Measurements from ENCODE around the gene DDX20.
"Not testable (repeated sequence)": the region's sequence is repeated elsewhere in the genome, so short reads cannot be mapped to it uniquely, and the experiment has no call there.

DDX20 gene

GRCh38 chr1:111786669-111787207, 31.0 kb downstream of the DDX20 start:
- DNase-seq (ENCODE audit: low read depth in 1 of 2, low spot score in 1 of 2): no peak

GRCh38 chr1:111789142-111789541, 33.4 kb downstream of the DDX20 start:
- DNase-seq (ENCODE audit: low read depth in 1 of 2, low spot score in 1 of 2): no peak

GRCh38 chr1:111789666-111790316, 34.1 kb downstream of the DDX20 start:
- DNase-seq (ENCODE audit: low read depth in 1 of 2, low spot score in 1 of 2): no peak

GRCh38 chr1:111791776-111792175, 36.1 kb downstream of the DDX20 start:
- DNase-seq (ENCODE audit: low read depth in 1 of 2, low spot score in 1 of 2): no peak

- no peak for DNase-seq (ENCODE audit: low read depth in 1 of 2, low spot score in 1 of 2)
Measured at GRCh38 chr1:111792249-111792648, 36.5 kb downstream of the DDX20 start.

- DNase-seq (ENCODE audit: low read depth in 1 of 2, low spot score in 1 of 2): no peak
Measured at GRCh38 chr1:111793923-111794322, 38.2 kb downstream of the DDX20 start.

- DNase-seq (ENCODE audit: low read depth in 1 of 2, low spot score in 1 of 2): no peak
Measured at GRCh38 chr1:111795401-111795800, 39.7 kb downstream of the DDX20 start.

- DNase-seq (ENCODE audit: low read depth in 1 of 2, low spot score in 1 of 2): no peak
Measured at GRCh38 chr1:111798580-111798979, 42.9 kb downstream of the DDX20 start.

GRCh38 chr1:111799722-111800121, 44.0 kb downstream of the DDX20 start:
- not testable (repeated sequence) for DNase-seq (ENCODE audit: low read depth in 1 of 2, low spot score in 1 of 2)

GRCh38 chr1:111801071-111801850, 45.6 kb downstream of the DDX20 start:
- no peak for DNase-seq (ENCODE audit: low read depth in 1 of 2, low spot score in 1 of 2)

GRCh38 chr1:111802110-111802509, 46.4 kb downstream of the DDX20 start:
- DNase-seq (ENCODE audit: low read depth in 1 of 2, low spot score in 1 of 2): no peak

- DNase-seq (ENCODE audit: low read depth in 1 of 2, low spot score in 1 of 2): no peak
Measured at GRCh38 chr1:111802984-111803383, 47.3 kb downstream of the DDX20 start.

GRCh38 chr1:111803951-111804350, 48.2 kb downstream of the DDX20 start:
- no peak for DNase-seq (ENCODE audit: low read depth in 1 of 2, low spot score in 1 of 2)

- DNase-seq (ENCODE audit: low read depth in 1 of 2, low spot score in 1 of 2): no peak
Measured at GRCh38 chr1:111804776-111805175, 49.1 kb downstream of the DDX20 start.

GRCh38 chr1:111805251-111805650, 49.5 kb downstream of the DDX20 start:
- DNase-seq (ENCODE audit: low read depth in 1 of 2, low spot score in 1 of 2): no peak

GRCh38 chr1:111811891-111812290, 56.2 kb downstream of the DDX20 start:
- no peak for DNase-seq (ENCODE audit: low read depth in 1 of 2, low spot score in 1 of 2)

- no peak for DNase-seq (ENCODE audit: low read depth in 1 of 2, low spot score in 1 of 2)
Measured at GRCh38 chr1:111812306-111812705, 56.6 kb downstream of the DDX20 start.

GRCh38 chr1:111813440-111814304, 58.0 kb downstream of the DDX20 start:
- no peak for DNase-seq (ENCODE audit: low read depth in 1 of 2, low spot score in 1 of 2)

GRCh38 chr1:111814305-111814628, 58.6 kb downstream of the DDX20 start:
- DNase-seq (ENCODE audit: low read depth in 1 of 2, low spot score in 1 of 2): no peak

- no peak for DNase-seq (ENCODE audit: low read depth in 1 of 2, low spot score in 1 of 2)
Measured at GRCh38 chr1:111814642-111815041, 58.9 kb downstream of the DDX20 start.
